ENCODE measurements around the gene OR5B17. TPM values are rescaled to one million over a fixed set of nuclear protein-coding genes. Genes with fewer than 3 reads are reported as not detected.
"Not testable (repeated sequence)": the region's sequence is repeated elsewhere in the genome, so short reads cannot be mapped to it uniquely, and the experiment has no call there.

Gene OR5B17
- total RNA-seq = not detected
- long read RNA-seq = 0 reads

DNA sequence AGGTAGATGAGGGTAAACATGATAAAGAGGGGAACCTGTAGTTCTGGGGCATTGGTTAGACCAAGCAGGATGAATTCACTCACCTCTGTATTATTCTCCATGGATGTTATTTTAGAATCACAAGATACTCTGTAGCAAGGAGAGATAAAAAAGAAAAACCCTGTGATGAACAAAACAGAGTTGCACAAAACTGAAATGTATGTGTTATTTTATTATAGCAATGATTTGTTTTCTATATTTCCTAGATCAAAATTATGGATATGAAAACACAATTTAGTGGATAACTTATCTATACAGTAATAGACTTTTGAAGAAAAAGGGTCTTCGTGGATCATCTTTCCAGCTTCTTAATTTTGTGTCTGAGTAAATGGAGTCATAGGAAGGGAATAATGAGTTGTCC lies at the start of gene OR5B17:
Gene OR5B17 (minus strand): TSS at position 101 of the 400 bp plus-strand sequence. CDS start 0 bp downstream, at position 101.
- H3K4me1 ChIP-seq = no peaks in the 10 kb centered on the region
- TF ChIP-seq, protein P1, sequence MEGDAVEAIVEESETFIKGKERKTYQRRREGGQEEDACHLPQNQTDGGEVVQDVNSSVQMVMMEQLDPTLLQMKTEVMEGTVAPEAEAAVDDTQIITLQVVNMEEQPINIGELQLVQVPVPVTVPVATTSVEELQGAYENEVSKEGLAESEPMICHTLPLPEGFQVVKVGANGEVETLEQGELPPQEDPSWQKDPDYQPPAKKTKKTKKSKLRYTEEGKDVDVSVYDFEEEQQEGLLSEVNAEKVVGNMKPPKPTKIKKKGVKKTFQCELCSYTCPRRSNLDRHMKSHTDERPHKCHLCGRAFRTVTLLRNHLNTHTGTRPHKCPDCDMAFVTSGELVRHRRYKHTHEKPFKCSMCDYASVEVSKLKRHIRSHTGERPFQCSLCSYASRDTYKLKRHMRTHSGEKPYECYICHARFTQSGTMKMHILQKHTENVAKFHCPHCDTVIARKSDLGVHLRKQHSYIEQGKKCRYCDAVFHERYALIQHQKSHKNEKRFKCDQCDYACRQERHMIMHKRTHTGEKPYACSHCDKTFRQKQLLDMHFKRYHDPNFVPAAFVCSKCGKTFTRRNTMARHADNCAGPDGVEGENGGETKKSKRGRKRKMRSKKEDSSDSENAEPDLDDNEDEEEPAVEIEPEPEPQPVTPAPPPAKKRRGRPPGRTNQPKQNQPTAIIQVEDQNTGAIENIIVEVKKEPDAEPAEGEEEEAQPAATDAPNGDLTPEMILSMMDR (IDR thresholded peaks at IDR 0.05) = no peak
- ATAC-seq = no peak

DNA sequence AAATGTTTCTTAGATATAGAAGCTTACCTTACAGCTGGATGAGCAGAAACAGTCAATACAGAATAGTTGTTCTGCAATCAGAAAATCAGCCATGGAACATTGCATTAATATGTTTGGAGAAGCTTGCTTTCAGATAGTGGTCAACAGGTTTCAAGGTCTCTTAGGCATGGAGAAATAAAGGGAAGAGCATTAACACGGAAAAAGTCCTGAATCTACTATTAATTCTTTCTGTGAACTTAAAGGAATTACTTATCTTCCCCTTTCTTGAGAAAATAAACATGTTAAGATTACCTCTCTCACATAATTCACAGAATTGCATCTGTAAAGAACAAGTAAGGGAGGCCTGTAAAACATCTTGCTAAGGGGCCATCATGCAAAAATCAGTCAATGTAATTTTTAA lies 47.9 kb upstream of the OR5B17 start, which contains the start of gene OR5B3:
Gene OR5B3 (minus strand): TSS at position 101 of the 400 bp plus-strand sequence. CDS start 3,465 bp downstream, outside the sequence.
- intact Hi-C loops (cut with DNase I) = no loop called here
- H3K27ac ChIP-seq = no peak within 1 kb of the TSS
- DNase-seq (no peak), ATAC-seq (no peak)
- TF ChIP-seq, protein P1 (IDR thresholded peaks at IDR 0.05) = no peak
- no peaks in the 10 kb centered on the region for H3K4me1 ChIP-seq
- no peaks in the 10 kb centered on the region for H3K27me3 ChIP-seq
- H3K36me3 ChIP-seq = no peaks in the 10 kb centered on the region
- H3K4me3 ChIP-seq = no peak within 1 kb of the TSS
- peaks cover 4% of the 10 kb centered on the region for H3K9me3 ChIP-seq

More for the DNA sequence above, at the start of gene OR5B17:
- Histone ChIP-seq H3K4me3 (no peak within 1 kb of the TSS), H3K27ac (no peak within 1 kb of the TSS), H3K36me3 (no peaks in the 10 kb centered on the region), H3K9me3 (no peaks in the 10 kb centered on the region), H3K27me3 (no peaks in the 10 kb centered on the region)
- DNase-seq = no peak
- intact Hi-C loops (cut with DNase I) = no loop called here

DNA sequence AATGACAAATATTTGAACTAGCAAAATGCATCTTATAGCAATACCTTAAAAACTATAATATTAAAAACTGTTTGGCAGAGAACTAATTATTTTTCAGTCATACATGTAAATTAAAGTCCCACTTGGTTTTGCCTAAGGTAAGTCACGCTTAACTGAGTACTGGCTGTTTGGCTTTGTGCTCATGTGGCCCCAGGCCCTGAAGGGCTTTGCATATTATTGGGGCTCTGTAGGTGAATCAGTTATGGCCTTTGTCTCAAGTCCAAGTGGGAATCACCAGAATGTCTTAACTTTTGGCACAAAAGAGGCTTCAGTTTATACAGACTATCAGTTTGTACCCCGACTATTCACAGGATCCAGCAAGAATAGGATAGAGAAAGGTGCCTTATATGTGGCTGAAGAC lies 40.8 kb upstream of the OR5B17 start:
- H3K4me1 ChIP-seq; DNase-seq; ATAC-seq; H3K9me3 ChIP-seq; H3K36me3 ChIP-seq; H3K27ac ChIP-seq; H3K4me3 ChIP-seq; H3K27me3 ChIP-seq; intact Hi-C loops (cut with DNase I): not testable (repeated sequence)

DNA sequence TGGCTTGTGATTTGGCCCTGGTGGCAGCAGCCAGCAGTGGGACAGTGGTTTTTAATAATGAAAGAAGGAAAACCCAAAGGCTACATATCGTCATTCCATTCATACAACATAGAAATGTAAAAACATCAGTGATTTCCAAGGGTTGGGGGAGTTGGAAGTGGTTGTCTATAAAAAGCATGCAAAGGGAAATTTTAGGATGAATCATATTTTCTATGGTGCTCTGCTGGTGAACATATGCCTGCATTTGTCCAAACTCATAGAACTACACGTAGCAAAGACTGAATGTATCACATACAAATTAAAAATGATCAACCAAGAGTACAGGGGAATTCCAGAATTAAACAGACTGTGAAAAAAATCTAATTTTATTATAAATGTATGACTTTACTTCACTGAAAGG lies 36.7 kb upstream of the OR5B17 start:
- Histone ChIP-seq H3K9me3 (no peaks in the 10 kb centered on the region), H3K27ac (no peak overlapping the region), H3K4me3 (no peak overlapping the region), H3K4me1 (no peaks in the 10 kb centered on the region), H3K36me3 (no peaks in the 10 kb centered on the region), H3K27me3 (no peaks in the 10 kb centered on the region)
- no peak for DNase-seq
- TF ChIP-seq, protein P1 (IDR thresholded peaks at IDR 0.05) = no peak
- ATAC-seq = no peak
- intact Hi-C loops (cut with DNase I) = no loop called here

DNA sequence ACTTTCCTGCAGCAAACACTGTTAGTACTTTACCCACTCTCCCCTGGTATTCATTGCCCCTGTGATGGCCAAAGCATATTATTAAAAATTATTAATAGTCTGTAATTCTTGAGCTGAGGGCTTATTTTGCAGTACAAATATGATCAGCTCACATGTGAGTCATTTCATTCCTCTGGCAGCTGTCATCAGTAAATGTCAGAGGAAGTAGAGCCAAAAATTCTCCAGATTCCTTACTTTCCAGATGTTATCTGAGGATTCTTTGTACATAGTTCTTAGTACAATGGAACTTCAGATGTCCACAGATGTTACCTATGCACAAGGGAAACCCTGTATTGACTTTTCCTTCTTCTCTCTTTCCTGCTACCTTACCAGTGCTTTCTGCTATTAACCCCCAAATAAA lies 35.3 kb upstream of the OR5B17 start:
- no peaks in the 10 kb centered on the region for H3K36me3 ChIP-seq
- no peaks in the 10 kb centered on the region for H3K4me1 ChIP-seq
- DNase-seq (no peak), ATAC-seq (no peak)
- no peaks in the 10 kb centered on the region for H3K9me3 ChIP-seq
- no peak overlapping the region for H3K4me3 ChIP-seq
- no peak overlapping the region for H3K27ac ChIP-seq
- TF ChIP-seq, protein P1 (IDR thresholded peaks at IDR 0.05) = no peak
- intact Hi-C loops (cut with DNase I) = no loop called here
- H3K27me3 ChIP-seq = no peaks in the 10 kb centered on the region

DNA sequence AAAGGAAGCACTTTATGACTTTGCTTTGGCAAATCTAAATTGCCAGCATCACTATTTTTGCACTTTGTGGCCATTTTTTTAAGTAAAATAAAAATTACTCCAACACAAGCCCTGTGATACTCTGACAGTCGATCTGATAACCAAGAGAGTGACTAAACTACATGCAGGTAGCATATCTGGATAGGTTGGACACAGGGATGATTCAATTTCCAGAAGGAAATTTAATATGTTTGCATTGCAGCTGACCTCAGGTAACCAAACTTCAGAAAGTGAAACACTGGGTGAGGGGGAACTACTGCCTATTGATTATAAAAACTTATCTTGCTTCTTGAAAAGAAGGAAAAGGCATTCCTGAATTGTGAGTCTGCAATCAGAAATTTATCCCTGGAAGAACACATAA lies 33.9 kb upstream of the OR5B17 start:
- H3K27me3 ChIP-seq = no peaks in the 10 kb centered on the region
- ATAC-seq = no peak
- no peak for DNase-seq
- no peak overlapping the region for H3K4me3 ChIP-seq
- TF ChIP-seq, protein P1 (IDR thresholded peaks at IDR 0.05) = no peak
- H3K4me1 ChIP-seq = no peaks in the 10 kb centered on the region
- no peak overlapping the region for H3K27ac ChIP-seq
- no peaks in the 10 kb centered on the region for H3K36me3 ChIP-seq
- intact Hi-C loops (cut with DNase I) = no loop called here
- no peaks in the 10 kb centered on the region for H3K9me3 ChIP-seq
